ENCODE measurements around the gene PNPLA5.

Gene PNPLA5

GRCh38 chr22:43892183-43892894 lies 526 bp upstream of the PNPLA5 start:
- no peaks in the 10 kb centered on the region for H3K9me2 ChIP-seq (replicated peaks; ENCODE audit: low read depth, low read length)
- no peaks in the 10 kb centered on the region for H3K79me2 ChIP-seq (ENCODE audit: insufficient read depth, low read length)
- H4K20me1 ChIP-seq (ENCODE audit: insufficient read depth, low read length, poor library complexity, severe bottlenecking), result no peaks in the 10 kb centered on the region
- H3K9ac ChIP-seq (ENCODE audit: low read depth, low read length, poor library complexity, severe bottlenecking), result no peak overlapping the region
- H3K9me3 ChIP-seq (ENCODE audit: insufficient read depth, low read depth, low read length), result no peaks in the 10 kb centered on the region
- no peak overlapping the region for H3K4me3 ChIP-seq (ENCODE audit: low read length, poor library complexity, severe bottlenecking)
- no peaks in the 10 kb centered on the region for H3K27me3 ChIP-seq (ENCODE audit: insufficient read depth, low read length, poor library complexity, severe bottlenecking)
- no peaks in the 10 kb centered on the region for H3K4me1 ChIP-seq (ENCODE audit: insufficient read depth, low read length, poor library complexity, severe bottlenecking)
- H2AFZ ChIP-seq (ENCODE audit: low read length), result no peak overlapping the region
- no peaks in the 10 kb centered on the region for H3K36me3 ChIP-seq (ENCODE audit: insufficient read depth, low read length)
- no peaks in the 10 kb centered on the region for H3F3A ChIP-seq (ENCODE audit: low read depth)
- H3K4me2 ChIP-seq (ENCODE audit: low read depth, low read length, poor library complexity, severe bottlenecking), result no peak overlapping the region
- no peak for TF ChIP-seq CTCF (conservative IDR thresholded peaks at IDR 0.05; ENCODE audit: low read length)
- no peak for TF ChIP-seq EZH2phosphoT487 (IDR thresholded peaks at IDR 0.05; ENCODE audit: borderline replicate concordance)

DNA sequence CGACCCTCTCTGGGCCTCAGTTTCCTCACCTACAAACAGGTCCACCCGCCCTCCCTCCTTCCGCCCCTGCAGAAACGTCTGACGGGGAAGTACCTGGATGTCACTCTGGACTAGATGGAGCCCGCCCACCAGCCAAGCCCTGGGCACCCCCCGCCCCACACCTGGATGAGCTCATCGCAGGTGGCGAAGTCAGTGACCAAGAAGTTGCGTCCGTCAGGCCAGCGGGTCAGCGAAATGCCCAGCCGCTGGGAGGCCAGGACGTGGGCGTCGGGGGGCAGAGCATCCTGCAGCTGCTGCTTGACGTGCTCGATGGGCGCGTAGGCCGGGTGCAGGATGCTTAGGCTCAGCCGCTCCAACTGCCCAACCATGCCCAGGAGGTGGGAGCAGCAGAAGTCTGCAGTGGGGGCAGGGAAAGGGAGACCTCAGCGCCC lies 897 bp downstream of the PNPLA5 start:
- no peaks in the 10 kb centered on the region for H3K79me2 ChIP-seq (ENCODE audit: insufficient read depth, low read length)
- no peaks in the 10 kb centered on the region for H3K9me2 ChIP-seq (replicated peaks; ENCODE audit: low read depth, low read length)

DNA sequence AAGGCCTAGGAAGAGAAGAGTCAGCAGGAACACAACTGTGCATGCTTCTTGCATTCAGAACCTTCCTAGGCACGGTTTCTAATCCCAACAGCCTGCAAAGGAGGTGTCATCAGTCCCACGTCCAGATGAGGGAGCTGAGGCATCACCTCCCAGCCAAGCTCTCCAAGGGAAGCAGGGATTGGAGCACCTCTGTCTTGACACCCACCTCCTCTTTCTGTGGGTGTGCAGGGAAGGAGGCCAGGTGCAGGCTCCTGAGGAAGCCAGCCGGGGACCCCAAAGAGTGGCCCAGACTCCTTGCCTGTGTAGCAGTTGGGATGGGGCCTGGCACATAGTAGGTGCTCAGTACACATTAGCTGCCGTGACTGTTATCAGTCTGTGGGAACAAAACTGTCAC lies 2.0 kb downstream of the PNPLA5 start:
- H3K4me2 ChIP-seq (ENCODE audit: low read depth, low read length, poor library complexity, severe bottlenecking), result no peak overlapping the region
- H3K9me3 ChIP-seq (ENCODE audit: insufficient read depth, low read depth, low read length), result no peaks in the 10 kb centered on the region
- no peaks in the 10 kb centered on the region for H4K20me1 ChIP-seq (ENCODE audit: insufficient read depth, low read length, poor library complexity, severe bottlenecking)
- no peaks in the 10 kb centered on the region for H3K9me2 ChIP-seq (replicated peaks; ENCODE audit: low read depth, low read length)
- H3F3A ChIP-seq (ENCODE audit: low read depth), result no peaks in the 10 kb centered on the region
- no peaks in the 10 kb centered on the region for H3K27me3 ChIP-seq (ENCODE audit: insufficient read depth, low read length, poor library complexity, severe bottlenecking)
- H3K9ac ChIP-seq (ENCODE audit: low read depth, low read length, poor library complexity, severe bottlenecking), result no peak overlapping the region
- TF ChIP-seq EZH2phosphoT487 (IDR thresholded peaks at IDR 0.05; ENCODE audit: borderline replicate concordance) (no peak), CTCF (conservative IDR thresholded peaks at IDR 0.05; ENCODE audit: low read length) (no peak)
- H3K79me2 ChIP-seq (ENCODE audit: insufficient read depth, low read length), result no peaks in the 10 kb centered on the region
- H3K4me1 ChIP-seq (ENCODE audit: insufficient read depth, low read length, poor library complexity, severe bottlenecking), result no peaks in the 10 kb centered on the region
- H3K36me3 ChIP-seq (ENCODE audit: insufficient read depth, low read length), result no peaks in the 10 kb centered on the region
- H3K4me3 ChIP-seq (ENCODE audit: low read length, poor library complexity, severe bottlenecking), result no peak overlapping the region
- no peak overlapping the region for H2AFZ ChIP-seq (ENCODE audit: low read length)

More for the DNA sequence above, 897 bp downstream of the PNPLA5 start:
- Histone ChIP-seq H3K9ac (ENCODE audit: low read depth, low read length, poor library complexity, severe bottlenecking) (no peak overlapping the region), H3K27me3 (ENCODE audit: insufficient read depth, low read length, poor library complexity, severe bottlenecking) (no peaks in the 10 kb centered on the region), H3K4me2 (ENCODE audit: low read depth, low read length, poor library complexity, severe bottlenecking) (no peak overlapping the region), H3F3A (ENCODE audit: low read depth) (no peaks in the 10 kb centered on the region), H3K9me3 (ENCODE audit: insufficient read depth, low read depth, low read length) (no peaks in the 10 kb centered on the region), H3K4me3 (ENCODE audit: low read length, poor library complexity, severe bottlenecking) (no peak overlapping the region), H3K4me1 (ENCODE audit: insufficient read depth, low read length, poor library complexity, severe bottlenecking) (no peaks in the 10 kb centered on the region), H2AFZ (ENCODE audit: low read length) (no peak overlapping the region), H3K36me3 (ENCODE audit: insufficient read depth, low read length) (no peaks in the 10 kb centered on the region), H4K20me1 (ENCODE audit: insufficient read depth, low read length, poor library complexity, severe bottlenecking) (no peaks in the 10 kb centered on the region)
- TF ChIP-seq CTCF (conservative IDR thresholded peaks at IDR 0.05; ENCODE audit: low read length) (no peak), EZH2phosphoT487 (IDR thresholded peaks at IDR 0.05; ENCODE audit: borderline replicate concordance) (no peak)

All from Loucy (cell line).